HG03159 (cell line): ENCODE data around the gene SIMC1.
A peak's percentile ranks its signal among the peaks of the same experiment; 100 is the strongest.
"Not testable (repeated sequence)": the region's sequence is repeated elsewhere in the genome, so short reads cannot be mapped to it uniquely, and the experiment has no call there.

Source experiments
- ATAC-seq: cut with Tn5 transposase; IDR thresholded peaks from one replicate; pipeline ENCODE4 v1.9.1; 2021; ENCODE audit warnings: mild to moderate bottlenecking, moderate library complexity; ENCODE audit not compliant: unreplicated experiment

SIMC1 gene

GRCh38 chr5:176237971-176238644 is at the start of gene SIMC1:
SIMC1 (plus strand) TSS chr5:176238424; CDS start chr5:176238509, 85 bp downstream.
- peak; percentile 63 for ATAC-seq

DNA sequence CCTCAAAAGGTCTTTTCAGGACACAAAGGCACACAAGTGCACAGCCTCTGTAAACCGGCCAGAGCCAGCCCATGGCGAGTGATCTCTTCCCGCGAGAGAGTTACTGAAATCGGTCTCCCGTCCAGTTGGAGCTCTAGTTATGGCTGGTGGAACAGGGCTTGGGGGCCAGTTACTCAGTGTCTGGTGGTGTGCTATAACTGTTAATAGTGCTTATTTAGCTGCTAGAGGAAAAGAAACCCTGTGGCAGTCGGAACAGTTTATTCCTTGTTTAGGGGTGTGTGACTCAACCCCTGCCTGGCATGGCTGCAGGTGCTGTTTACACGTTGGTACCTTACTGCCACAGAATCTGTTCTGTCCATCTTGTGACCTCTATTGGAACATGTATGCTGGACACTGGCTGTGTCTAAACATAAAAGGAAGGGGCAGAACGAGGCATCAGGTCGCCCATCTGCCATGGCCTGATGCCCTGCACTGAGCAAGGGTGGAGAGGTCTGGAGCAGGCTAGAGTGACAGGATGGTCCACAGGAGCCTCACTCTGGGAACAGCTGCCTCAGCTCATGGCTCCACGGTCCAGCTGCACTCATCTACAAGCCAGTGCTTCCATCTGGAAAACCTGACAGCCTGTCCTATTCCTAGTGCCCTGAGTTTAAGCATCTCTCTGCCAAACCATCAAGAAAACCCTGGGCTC is 49.6 kb upstream of the SIMC1 start:
- no peak for ATAC-seq

GRCh38 chr5:176189857-176190256 is 48.4 kb upstream of the SIMC1 start:
- ATAC-seq = no peak

GRCh38 chr5:176190886-176191755 is 47.1 kb upstream of the SIMC1 start:
- ATAC-seq = no peak

DNA sequence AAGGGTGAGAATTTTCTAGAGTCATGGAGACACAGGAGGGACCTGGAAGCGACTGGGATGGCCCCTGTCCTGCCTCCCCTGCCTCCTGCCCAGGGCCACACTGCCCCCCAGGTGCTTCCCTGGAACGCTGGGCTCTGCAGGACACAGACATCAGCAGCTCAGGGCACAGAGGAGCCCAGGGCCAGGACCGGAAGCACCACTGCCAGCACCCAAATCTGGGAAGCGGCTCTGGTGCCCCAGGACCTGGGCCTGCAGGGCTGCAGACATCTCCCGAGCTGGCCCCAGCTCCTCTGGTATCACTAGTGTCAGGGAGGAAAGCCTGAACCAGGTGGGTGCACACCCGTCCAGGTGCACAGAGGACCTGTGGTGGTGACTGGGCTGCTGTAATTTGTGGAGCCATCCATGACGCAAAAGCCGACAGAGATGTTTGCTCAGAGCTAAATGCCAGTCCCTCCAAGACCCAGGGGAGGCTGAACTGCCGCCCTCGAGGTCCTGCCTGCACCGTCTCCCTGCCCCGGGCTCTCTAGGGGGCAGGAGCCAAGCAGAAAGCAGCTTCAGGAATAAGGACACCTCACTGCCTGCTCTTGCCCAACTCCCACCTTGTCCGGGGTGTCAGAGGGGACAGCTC is 46.0 kb upstream of the SIMC1 start:
- no peak for ATAC-seq

GRCh38 chr5:176192722-176193117 is 45.5 kb upstream of the SIMC1 start:
- not testable (repeated sequence) for ATAC-seq

GRCh38 chr5:176193636-176194035 is 44.6 kb upstream of the SIMC1 start:
- not testable (repeated sequence) for ATAC-seq

- not testable (repeated sequence) for ATAC-seq
Observed at GRCh38 chr5:176194238-176195083, 43.8 kb upstream of the SIMC1 start.

- ATAC-seq = not testable (repeated sequence)
Observed at GRCh38 chr5:176195084-176195413, 43.2 kb upstream of the SIMC1 start.

- ATAC-seq = not testable (repeated sequence)
Observed at GRCh38 chr5:176195487-176196207, 42.6 kb upstream of the SIMC1 start.

DNA sequence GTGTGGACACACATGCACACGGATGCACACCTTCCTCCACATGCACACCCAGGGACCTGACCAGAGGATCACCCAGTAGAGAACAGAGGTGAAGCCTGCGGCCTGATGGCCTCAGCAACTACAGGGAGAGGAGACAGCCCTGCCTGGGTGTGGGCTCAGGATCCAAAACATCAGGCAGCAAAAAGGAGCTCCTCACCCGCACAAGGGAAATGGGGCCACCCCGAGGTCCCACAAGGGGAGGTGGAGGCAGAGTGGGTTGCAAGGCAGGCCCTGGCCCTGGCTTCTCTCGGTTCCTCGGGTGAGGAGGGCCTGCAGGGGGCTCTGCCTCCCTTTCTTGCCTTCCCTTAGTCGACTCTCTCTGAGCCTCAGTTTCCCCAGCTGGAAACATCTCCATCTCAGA is 41.4 kb upstream of the SIMC1 start:
- not testable (repeated sequence) for ATAC-seq

DNA sequence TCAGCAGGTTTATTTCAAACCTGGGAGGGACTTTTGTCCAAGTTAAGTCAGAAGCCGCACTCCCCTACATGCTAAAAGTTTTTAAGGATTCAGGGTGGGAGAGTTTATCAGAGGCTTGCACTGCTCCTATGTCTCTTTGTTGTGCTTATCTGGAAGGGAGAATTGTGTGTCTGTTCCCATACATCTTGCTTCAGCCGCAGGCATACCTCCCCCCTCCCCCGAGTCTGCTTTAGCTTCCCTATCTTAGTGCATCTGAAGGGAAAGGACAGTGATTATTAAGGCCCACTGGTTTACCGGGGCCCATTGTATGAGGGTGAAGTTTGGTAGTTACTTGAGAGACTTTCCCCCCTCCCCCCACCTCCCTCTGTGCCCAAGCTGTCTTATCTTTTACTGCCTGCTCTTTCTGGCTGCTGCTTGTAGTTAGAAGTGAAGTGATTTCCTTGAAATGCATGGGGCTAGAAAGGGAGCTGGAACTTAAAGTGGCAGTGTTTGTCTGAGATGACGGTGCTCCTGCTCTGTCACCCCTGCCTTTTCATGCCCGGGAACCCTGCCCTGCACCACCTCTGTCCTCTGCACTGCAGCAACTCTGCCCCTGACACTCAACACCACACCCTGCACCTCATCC is 40.9 kb upstream of the SIMC1 start:
- ATAC-seq = not testable (repeated sequence)

GRCh38 chr5:176198299-176198698 is 39.9 kb upstream of the SIMC1 start:
- ATAC-seq = not testable (repeated sequence)

DNA sequence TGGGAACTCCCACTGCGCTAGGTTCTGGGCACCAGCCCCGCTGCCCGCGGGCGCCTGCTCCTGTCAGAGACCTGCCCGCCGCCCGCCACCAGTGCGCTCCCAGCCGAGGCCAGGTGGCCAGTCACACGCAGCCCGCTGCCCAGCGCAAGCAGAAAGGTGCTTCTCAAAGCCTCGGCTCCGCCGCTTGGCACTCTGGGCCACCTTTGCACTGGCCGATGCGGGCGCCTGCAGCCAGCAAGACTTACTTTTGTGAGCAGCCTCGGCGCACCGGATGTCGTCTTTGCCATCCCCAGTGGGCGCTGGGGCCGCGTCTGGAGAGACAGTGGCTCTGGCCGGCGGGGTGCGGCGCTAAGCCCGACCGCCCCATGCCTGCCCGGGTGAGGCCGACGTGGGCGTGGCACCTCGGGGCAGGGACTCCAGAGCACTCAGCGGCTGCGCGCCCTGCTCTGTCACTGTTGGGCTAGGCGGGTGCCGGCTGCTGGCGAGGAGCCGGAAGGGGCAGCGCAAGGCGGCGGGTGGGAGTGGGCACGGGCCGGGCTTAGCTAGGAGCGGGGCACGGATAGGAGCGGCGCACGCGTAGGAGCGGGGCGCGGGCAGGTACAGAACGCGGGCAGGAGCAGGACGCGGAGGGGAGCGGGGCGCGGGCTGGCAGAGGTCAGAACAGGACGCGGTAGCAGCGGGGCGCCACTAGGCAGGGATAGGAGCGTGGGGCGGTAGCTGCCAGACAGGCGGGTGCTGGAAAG is 39.1 kb upstream of the SIMC1 start:
- ATAC-seq = not testable (repeated sequence)

DNA sequence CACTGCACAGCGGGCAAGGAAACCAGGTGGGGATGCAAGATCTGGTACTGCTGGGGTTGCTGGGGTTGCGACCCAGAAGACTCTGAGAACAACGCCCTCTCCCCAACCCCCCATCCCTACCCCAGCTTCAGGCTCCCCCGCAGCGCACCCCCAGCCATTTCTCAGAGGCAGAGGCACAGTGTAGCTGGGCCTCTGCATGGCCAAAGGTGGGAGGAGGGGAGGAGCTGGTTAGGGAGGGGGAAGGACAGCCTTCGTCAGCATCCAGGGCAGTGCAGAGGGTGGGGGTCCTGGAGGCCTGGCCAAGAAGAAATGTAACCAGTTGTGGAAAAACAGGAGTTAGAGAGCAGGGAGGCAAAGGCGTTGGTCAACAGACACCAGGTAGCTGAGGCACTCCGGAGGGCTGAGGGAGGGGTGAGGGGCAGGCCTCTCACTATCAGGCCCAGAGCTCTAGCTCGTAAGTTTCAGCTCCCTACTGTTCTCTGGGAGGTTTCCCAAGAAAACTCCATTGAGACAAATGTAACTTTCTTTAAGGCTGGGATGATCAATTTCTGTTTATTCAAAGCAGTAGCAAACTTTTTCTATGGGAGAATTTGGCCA is 38.3 kb upstream of the SIMC1 start:
- ATAC-seq = not testable (repeated sequence)

DNA sequence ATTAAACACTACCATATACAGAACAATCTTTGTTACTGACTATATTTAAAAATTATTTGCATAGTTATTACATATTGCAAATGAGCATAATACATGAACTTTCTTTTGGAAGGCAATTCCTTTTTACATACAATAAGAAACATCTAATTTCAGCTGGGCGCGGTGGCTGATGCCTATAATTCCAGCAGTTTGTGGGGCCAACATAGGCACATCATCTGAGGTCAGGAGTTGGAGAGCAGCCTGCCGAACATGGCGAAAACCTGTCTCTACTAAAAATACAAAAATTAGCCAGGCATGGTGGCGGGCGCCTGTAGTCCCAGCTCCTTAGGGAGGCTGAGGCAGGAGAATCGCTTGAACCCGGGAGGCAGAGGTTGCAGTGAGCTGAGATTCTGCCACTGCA is 36.4 kb upstream of the SIMC1 start:
- ATAC-seq = no peak

DNA sequence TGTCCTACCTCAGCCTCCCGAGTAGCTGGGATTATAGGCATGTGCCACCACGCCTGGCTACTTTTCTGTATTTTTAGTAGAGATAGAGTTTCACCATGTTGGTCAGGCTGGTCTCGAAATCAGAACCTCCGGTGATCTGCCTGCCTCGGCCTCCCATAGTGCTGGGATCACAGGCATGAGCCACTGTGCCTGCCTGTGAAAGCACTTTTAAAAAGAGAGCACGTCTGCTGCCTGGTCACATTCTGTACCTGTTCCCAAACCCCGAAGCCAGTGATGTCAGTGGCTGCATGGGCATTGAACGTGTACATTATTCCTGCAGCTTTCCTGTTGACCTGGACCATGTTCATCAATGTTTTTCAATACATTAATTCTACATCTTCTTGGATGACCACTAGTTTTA is 35.1 kb upstream of the SIMC1 start:
- no peak for ATAC-seq

DNA sequence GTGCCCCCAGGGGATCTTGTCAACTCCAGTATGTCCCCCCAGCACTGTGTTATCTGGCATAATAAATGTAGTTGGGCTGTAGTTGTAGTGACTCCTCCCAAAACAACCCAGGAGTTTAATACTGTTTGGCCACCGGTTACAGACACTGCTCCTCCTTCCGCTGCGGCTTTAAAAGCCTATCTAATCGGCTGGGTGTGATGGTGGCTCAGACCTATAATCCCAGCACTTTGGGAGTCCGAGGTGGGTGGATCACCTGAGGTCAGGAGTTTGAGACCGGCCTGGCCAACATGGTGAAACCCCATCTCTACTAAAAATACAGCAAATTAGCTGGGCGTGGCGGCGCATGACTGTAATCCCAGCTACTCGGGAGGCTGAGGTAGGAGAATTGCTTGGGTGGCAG is 34.7 kb upstream of the SIMC1 start:
- ATAC-seq = not testable (repeated sequence)
